ENCODE results near the gene NDUFS2.

Gene NDUFS2

GRCh38 chr1:161201836-161202712, at the start of gene NDUFS2:
NDUFS2 (plus strand) TSS chr1:161202367; CDS start chr1:161202386, 19 bp downstream.
- peaks cover 37% of the 10 kb centered on the region for H3K4me1 Mint-ChIP-seq
- H3K27ac Mint-ChIP-seq: peak within 1 kb of the TSS; percentile 96
- peak; percentile 99 for ATAC-seq
- peak within 1 kb of the TSS; percentile 95 for H3K4me3 Mint-ChIP-seq
- no peaks in the 10 kb centered on the region for H3K27me3 Mint-ChIP-seq
- H3K9me3 Mint-ChIP-seq: no peaks in the 10 kb centered on the region
- peaks cover 26% of the 10 kb centered on the region for H3K36me3 Mint-ChIP-seq

GRCh38 chr1:161153176-161153575, 49.0 kb upstream of the NDUFS2 start:
- H3K27me3 Mint-ChIP-seq: no peaks in the 10 kb centered on the region
- peaks cover 21% of the 10 kb centered on the region for H3K36me3 Mint-ChIP-seq
- no peak for ATAC-seq
- H3K4me1 Mint-ChIP-seq: peaks cover 18% of the 10 kb centered on the region
- H3K27ac Mint-ChIP-seq: peak overlapping the region; percentile 100
- H3K9me3 Mint-ChIP-seq: no peaks in the 10 kb centered on the region
- peak overlapping the region; percentile 98 for H3K4me3 Mint-ChIP-seq

GRCh38 chr1:161153682-161154337, 48.4 kb upstream of the NDUFS2 start, which contains the start of gene UFC1:
UFC1 (plus strand) TSS chr1:161153978; CDS start chr1:161153998, 20 bp downstream.
- H3K27ac Mint-ChIP-seq: peak within 1 kb of the TSS; percentile 100
- H3K27me3 Mint-ChIP-seq: no peaks in the 10 kb centered on the region
- no peaks in the 10 kb centered on the region for H3K9me3 Mint-ChIP-seq
- H3K4me3 Mint-ChIP-seq: peak within 1 kb of the TSS; percentile 98
- peak; percentile 97 for ATAC-seq
- H3K36me3 Mint-ChIP-seq: peaks cover 22% of the 10 kb centered on the region
- peaks cover 21% of the 10 kb centered on the region for H3K4me1 Mint-ChIP-seq

GRCh38 chr1:161157867-161158266, 44.3 kb upstream of the NDUFS2 start:
- Mint-ChIP-seq H3K4me3 (peak overlapping the region; percentile 45), H3K36me3 (peaks cover 38% of the 10 kb centered on the region), H3K4me1 (peaks cover 54% of the 10 kb centered on the region), H3K27me3 (no peaks in the 10 kb centered on the region), H3K27ac (peak overlapping the region; percentile 85), H3K9me3 (no peaks in the 10 kb centered on the region)
- ATAC-seq: no peak

- peak overlapping the region; percentile 85 for H3K27ac Mint-ChIP-seq
- no peaks in the 10 kb centered on the region for H3K9me3 Mint-ChIP-seq
- no peaks in the 10 kb centered on the region for H3K27me3 Mint-ChIP-seq
- peak overlapping the region; percentile 18 for H3K4me3 Mint-ChIP-seq
- ATAC-seq: no peak
- peaks cover 60% of the 10 kb centered on the region for H3K4me1 Mint-ChIP-seq
- peaks cover 44% of the 10 kb centered on the region for H3K36me3 Mint-ChIP-seq
Measured at GRCh38 chr1:161158316-161159010, 43.7 kb upstream of the NDUFS2 start.

GRCh38 chr1:161159087-161159912, 42.9 kb upstream of the NDUFS2 start, which contains the start of gene USP21:
USP21 (plus strand) TSS chr1:161159500; CDS start chr1:161160641, 1,141 bp downstream.
- Mint-ChIP-seq H3K4me1 (peaks cover 63% of the 10 kb centered on the region), H3K4me3 (peak within 1 kb of the TSS; percentile 81), H3K27me3 (no peaks in the 10 kb centered on the region), H3K9me3 (no peaks in the 10 kb centered on the region), H3K27ac (peak within 1 kb of the TSS; percentile 85), H3K36me3 (peaks cover 52% of the 10 kb centered on the region)
- peak; percentile 97 for ATAC-seq

- H3K4me1 Mint-ChIP-seq: peaks cover 58% of the 10 kb centered on the region
- peak overlapping the region; percentile 85 for H3K27ac Mint-ChIP-seq
- peak overlapping the region; percentile 81 for H3K4me3 Mint-ChIP-seq
- no peaks in the 10 kb centered on the region for H3K9me3 Mint-ChIP-seq
- no peak for ATAC-seq
- peaks cover 57% of the 10 kb centered on the region for H3K36me3 Mint-ChIP-seq
- H3K27me3 Mint-ChIP-seq: no peaks in the 10 kb centered on the region
Measured at GRCh38 chr1:161159913-161160243, 42.3 kb upstream of the NDUFS2 start.

GRCh38 chr1:161160671-161161145, 41.5 kb upstream of the NDUFS2 start:
- Mint-ChIP-seq H3K9me3 (no peaks in the 10 kb centered on the region), H3K27me3 (no peaks in the 10 kb centered on the region), H3K36me3 (peaks cover 54% of the 10 kb centered on the region), H3K4me1 (peaks cover 58% of the 10 kb centered on the region), H3K4me3 (peak overlapping the region; percentile 81), H3K27ac (peak overlapping the region; percentile 38)
- no peak for ATAC-seq

GRCh38 chr1:161161652-161162051, 40.5 kb upstream of the NDUFS2 start:
- H3K36me3 Mint-ChIP-seq: peaks cover 53% of the 10 kb centered on the region
- ATAC-seq: no peak
- peak overlapping the region; percentile 38 for H3K27ac Mint-ChIP-seq
- H3K4me1 Mint-ChIP-seq: peaks cover 58% of the 10 kb centered on the region
- no peak overlapping the region for H3K4me3 Mint-ChIP-seq
- no peaks in the 10 kb centered on the region for H3K9me3 Mint-ChIP-seq
- H3K27me3 Mint-ChIP-seq: no peaks in the 10 kb centered on the region

GRCh38 chr1:161162052-161162451, 40.1 kb upstream of the NDUFS2 start:
- H3K27ac Mint-ChIP-seq: peak overlapping the region; percentile 3
- H3K4me3 Mint-ChIP-seq: no peak overlapping the region

GRCh38 chr1:161162806-161163205, 39.4 kb upstream of the NDUFS2 start:
- peaks cover 67% of the 10 kb centered on the region for H3K4me1 Mint-ChIP-seq
- H3K9me3 Mint-ChIP-seq: no peaks in the 10 kb centered on the region
- no peak overlapping the region for H3K4me3 Mint-ChIP-seq
- no peak for ATAC-seq
- peaks cover 42% of the 10 kb centered on the region for H3K36me3 Mint-ChIP-seq
- no peaks in the 10 kb centered on the region for H3K27me3 Mint-ChIP-seq
- peak overlapping the region; percentile 3 for H3K27ac Mint-ChIP-seq

More at GRCh38 chr1:161162052-161162451, 40.1 kb upstream of the NDUFS2 start:
- ATAC-seq: no peak
- Mint-ChIP-seq H3K4me1 (peaks cover 62% of the 10 kb centered on the region), H3K9me3 (no peaks in the 10 kb centered on the region), H3K27me3 (no peaks in the 10 kb centered on the region), H3K36me3 (peaks cover 50% of the 10 kb centered on the region)

- Mint-ChIP-seq H3K9me3 (no peaks in the 10 kb centered on the region), H3K27ac (peak overlapping the region; percentile 3), H3K4me1 (peaks cover 71% of the 10 kb centered on the region), H3K36me3 (peaks cover 37% of the 10 kb centered on the region), H3K27me3 (no peaks in the 10 kb centered on the region), H3K4me3 (no peak overlapping the region)
- no peak for ATAC-seq
Measured at GRCh38 chr1:161163793-161164192, 38.4 kb upstream of the NDUFS2 start.

- H3K4me3 Mint-ChIP-seq: peak overlapping the region; percentile 29
- H3K27me3 Mint-ChIP-seq: no peaks in the 10 kb centered on the region
- peaks cover 37% of the 10 kb centered on the region for H3K36me3 Mint-ChIP-seq
- peaks cover 63% of the 10 kb centered on the region for H3K4me1 Mint-ChIP-seq
- no peak for ATAC-seq
- H3K9me3 Mint-ChIP-seq: no peaks in the 10 kb centered on the region
- peak overlapping the region; percentile 95 for H3K27ac Mint-ChIP-seq
Measured at GRCh38 chr1:161164901-161165610, 37.1 kb upstream of the NDUFS2 start.
